ENCODE results near the gene LCP1. TPM values are rescaled to one million over a fixed set of nuclear protein-coding genes. Genes with fewer than 3 reads are reported as not detected.

The LCP1 gene
- polyA plus RNA-seq, 3 donors = 7.3 to 66.6 (median 42.7) TPM

DNA sequence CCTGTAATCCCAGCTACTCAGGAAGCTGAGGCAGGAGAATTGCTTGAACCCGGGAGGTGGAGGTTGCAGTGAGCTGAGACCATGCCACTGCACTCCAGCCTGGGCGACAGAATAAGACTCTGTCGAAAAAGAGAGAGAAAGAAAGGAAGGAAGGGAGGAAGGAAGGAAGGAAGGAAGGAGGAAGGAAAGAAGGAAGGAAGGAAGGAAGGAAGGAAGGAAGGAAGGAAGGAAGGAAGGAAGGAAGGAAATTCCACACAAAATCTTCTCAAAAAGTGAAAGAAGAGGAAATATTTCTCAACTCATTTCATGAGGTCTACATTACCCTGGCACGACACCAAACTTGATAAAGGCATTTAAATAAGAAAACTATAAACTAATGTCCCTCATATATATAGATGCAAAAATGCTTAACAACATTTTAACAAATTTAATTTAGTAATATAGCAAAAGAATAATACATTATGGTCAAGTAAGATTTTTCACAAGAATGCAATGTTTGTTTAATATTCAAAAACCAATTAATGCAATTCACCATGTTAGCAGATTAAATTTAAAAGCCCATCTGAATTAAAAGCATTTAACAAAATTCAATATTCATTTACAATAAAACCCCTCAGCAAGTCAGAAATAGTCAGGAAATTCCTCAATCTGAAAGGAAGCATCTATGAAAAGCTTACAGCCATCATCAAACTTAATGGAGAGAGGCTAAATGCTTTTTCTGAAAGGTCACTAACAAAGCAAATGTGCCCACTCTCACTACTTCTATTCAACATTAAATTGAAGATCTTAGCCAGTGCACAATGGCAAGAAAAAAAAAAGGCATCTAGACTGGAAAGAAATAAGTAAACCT lies 65.1 kb downstream of the LCP1 start:
- WGBS, 3 donors = 81 to 91% (median 85%) methylated on average over 4 of the region's 4 CpGs
- H3K27ac ChIP-seq (ENCODE audit: low read depth, low read length) = no peak overlapping the region

DNA sequence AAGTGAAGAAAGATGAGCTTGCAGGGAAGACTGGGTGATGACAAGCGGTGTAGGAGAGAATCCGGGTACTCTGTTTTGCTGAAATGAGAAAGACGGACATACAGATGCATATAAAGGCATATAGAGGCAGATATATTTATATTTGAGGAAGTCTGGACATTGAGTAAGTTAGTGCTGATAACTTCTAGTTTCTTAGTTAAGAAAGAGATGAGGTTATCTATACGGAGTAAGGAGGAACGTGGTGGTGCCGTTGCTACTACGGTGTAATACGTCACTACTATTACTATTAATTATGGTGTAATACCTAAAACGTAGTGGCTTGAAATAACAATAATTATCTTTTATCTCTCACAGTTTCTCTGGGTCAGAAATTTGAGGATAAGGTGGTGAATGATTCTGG lies 67.4 kb downstream of the LCP1 start:
- 67 to 91% (median 84%) methylated on average over 9 of the region's 9 CpGs for WGBS, 3 donors

GRCh38 chr13:46113596-46113995 lies 68.4 kb downstream of the LCP1 start:
- no peak overlapping the region for H3K27ac ChIP-seq (ENCODE audit: low read depth, low read length)
- 68 to 78% (median 74%) methylated on average over 2 of the region's 2 CpGs for WGBS, 3 donors

More for the DNA sequence above, 67.4 kb downstream of the LCP1 start:
- H3K27ac ChIP-seq (ENCODE audit: low read depth, low read length) = no peak overlapping the region

DNA sequence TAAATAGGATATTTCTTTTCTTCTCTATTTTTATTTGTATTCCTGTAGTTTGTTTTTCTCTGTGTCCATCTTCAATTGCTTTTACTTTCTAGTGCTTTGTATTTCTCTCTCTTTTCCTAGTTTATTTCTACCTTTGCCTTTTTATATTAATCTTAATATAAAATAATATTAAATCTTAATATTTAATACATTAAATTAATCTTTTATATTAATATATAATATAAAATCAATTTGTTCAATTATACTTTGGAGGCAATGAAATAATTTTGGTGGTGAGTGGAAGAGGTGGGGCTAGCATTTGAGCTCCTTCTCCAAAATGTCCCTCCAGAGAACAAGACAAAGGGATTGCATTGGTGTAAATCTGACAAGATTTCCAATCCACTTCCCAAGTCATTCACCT lies 70.8 kb downstream of the LCP1 start:
- H3K27ac ChIP-seq (ENCODE audit: low read depth, low read length) = no peak overlapping the region

DNA sequence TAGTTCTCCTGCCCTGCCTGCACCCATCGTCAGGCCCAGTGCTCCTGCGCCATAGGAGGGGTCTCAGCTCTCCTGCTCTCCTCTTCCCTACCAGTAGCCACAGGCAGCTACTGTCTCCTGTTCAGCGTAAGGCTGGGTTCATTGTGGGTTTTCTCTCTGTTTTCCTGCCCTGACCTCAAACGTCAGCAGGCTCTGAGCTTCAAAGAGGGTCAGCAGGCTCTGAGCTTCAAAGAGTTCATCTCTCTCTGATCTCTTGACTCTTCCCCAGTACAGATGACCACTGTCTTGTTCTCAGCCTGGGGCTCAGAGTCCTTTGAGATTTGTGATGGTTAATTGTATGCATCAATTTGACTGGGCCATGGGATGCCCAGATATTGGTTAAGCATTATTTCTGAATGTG lies 72.5 kb downstream of the LCP1 start:
- H3K27ac ChIP-seq (ENCODE audit: low read depth, low read length) = no peak overlapping the region
- WGBS, 3 donors = 62 to 79% (median 78%) methylated on average over 4 of the region's 4 CpGs

DNA sequence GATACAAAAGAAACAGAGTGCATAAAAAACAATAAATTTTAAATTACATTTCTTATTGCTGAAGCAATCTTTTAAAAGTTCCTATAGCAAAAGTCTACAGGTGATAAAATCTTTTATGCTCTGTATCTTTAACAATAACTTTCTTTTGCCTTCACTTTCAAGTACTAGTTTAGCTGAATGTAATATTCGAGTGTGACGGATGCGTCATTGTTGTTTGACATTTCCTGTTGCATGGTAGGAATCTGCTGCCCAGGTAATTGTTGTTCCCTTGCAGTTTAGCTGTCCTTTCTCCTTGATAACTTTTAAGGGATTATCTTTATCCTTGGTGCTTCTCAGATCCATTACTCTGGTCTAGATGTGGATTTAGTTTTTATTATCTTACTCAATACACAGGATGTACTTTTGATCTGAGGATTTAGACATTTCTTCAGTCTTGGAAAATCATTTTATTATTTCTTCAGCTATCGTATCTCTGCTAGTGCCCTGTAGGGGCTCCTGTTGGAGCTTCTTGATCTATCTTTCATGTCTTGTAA lies 75.1 kb downstream of the LCP1 start:
- 35 to 72% (median 50%) methylated on average over 4 of the region's 4 CpGs for WGBS, 3 donors
- H3K27ac ChIP-seq (ENCODE audit: low read depth, low read length) = no peak overlapping the region

GRCh38 chr13:46104868-46105267 lies 77.1 kb downstream of the LCP1 start, which contains the start of gene CPB2:
CPB2 (minus strand) TSS chr13:46105033; CDS start chr13:46105009, 24 bp downstream.
- WGBS, 3 donors = 75 to 90% (median 87%) methylated on average over 4 of the region's 4 CpGs
- no peak within 1 kb of the TSS for H3K27ac ChIP-seq (ENCODE audit: low read depth, low read length)

- no peak overlapping the region for H3K27ac ChIP-seq (ENCODE audit: low read depth, low read length)
- WGBS, 3 donors = 87 to 95% (median 93%) methylated on average over 7 of the region's 7 CpGs
Measured at GRCh38 chr13:46103037-46103436, 78.9 kb downstream of the LCP1 start.

- no peak overlapping the region for H3K27ac ChIP-seq (ENCODE audit: low read depth, low read length)
Measured at GRCh38 chr13:46102255-46102605, 79.7 kb downstream of the LCP1 start.

- H3K27ac ChIP-seq (ENCODE audit: low read depth, low read length) = no peak overlapping the region
- 50 to 67% (median 51%) methylated on average over 8 of the region's 8 CpGs for WGBS, 3 donors
Measured at GRCh38 chr13:46101484-46102254, 80.3 kb downstream of the LCP1 start.

GRCh38 chr13:46101002-46101401 lies 81.0 kb downstream of the LCP1 start:
- no peak overlapping the region for H3K27ac ChIP-seq (ENCODE audit: low read depth, low read length)
- WGBS, 3 donors = 80 to 87% (median 85%) methylated on average over 4 of the region's 4 CpGs

- H3K27ac ChIP-seq (ENCODE audit: low read depth, low read length) = no peak overlapping the region
- WGBS, 3 donors = 55 to 81% (median 67%) methylated on average over 1 of the region's 1 CpG
Measured at GRCh38 chr13:46100191-46100815, 81.7 kb downstream of the LCP1 start.

DNA sequence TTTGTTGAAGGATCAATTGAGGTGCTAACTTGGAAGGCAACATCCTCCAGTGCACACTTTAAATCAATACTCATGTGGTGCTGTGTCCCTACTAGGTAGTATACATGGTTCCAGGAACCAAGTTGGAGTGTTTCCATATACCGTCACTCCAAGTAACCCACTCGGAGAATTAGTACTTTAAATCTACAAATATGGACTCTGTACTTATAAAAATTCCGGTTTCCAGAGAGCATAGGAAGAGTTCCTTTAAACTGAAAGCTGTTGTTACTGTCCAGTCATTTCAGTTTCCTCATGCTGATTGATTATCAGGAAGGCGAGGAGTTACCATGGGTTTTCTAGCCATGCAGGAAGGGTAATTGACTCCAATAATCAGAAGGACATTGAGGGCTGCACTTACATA lies 84.3 kb downstream of the LCP1 start:
- no peak overlapping the region for H3K27ac ChIP-seq (ENCODE audit: low read depth, low read length)
- 84 to 93% (median 87%) methylated on average over 4 of the region's 4 CpGs for WGBS, 3 donors

- WGBS, 3 donors = 72 to 92% (median 88%) methylated on average over 3 of the region's 3 CpGs
Measured at GRCh38 chr13:46097015-46097414, 85.0 kb downstream of the LCP1 start.

DNA sequence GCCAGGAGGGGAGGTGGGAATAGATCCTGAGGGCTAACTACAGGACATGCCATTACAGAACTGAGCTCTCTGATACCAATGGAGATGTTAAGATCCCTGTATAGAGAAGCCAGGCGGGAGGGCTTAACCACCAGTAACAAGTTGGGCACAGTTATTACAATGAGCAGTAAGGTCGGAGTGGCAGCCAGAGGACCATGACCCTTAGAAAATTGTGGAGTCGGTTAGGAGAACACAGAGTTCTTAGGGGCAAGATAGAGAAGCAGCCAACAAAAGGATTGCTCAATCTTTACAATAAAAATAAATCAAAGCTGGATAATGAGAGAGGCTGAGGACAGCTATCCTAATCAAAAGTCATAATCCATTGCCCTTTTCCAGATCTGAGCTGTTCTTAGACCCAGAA lies 87.5 kb downstream of the LCP1 start:
- 90 to 96% (median 91%) methylated on average over 3 of the region's 3 CpGs for WGBS, 3 donors
- no peak overlapping the region for H3K27ac ChIP-seq (ENCODE audit: low read depth, low read length)

More at GRCh38 chr13:46097015-46097414, 85.0 kb downstream of the LCP1 start:
- H3K27ac ChIP-seq (ENCODE audit: low read depth, low read length) = no peak overlapping the region

- 76 to 79% (median 77%) methylated on average over 5 of the region's 5 CpGs for WGBS, 3 donors
- H3K27ac ChIP-seq (ENCODE audit: low read depth, low read length) = no peak overlapping the region
Measured at GRCh38 chr13:46088821-46089562, 93.0 kb downstream of the LCP1 start.

DNA sequence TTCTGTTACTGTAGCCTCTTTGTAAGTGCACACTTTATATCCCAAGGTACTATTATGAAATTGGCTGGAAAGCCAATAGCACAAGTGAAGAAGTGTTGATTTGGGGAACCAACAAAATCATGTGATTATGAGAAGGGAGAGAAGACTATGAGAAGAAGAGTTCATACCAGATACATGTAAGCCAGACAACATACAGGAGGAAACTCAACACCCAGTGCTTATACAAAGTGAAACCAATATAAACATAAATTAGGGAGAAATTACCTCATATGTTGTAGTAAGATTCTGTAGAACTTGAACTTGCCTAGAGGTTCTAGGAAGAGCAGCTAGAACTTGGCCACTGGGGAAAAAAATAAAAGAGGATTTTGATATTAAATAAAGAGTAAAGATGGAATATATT lies 94.5 kb downstream of the LCP1 start:
- H3K27ac ChIP-seq (ENCODE audit: low read depth, low read length) = no peak overlapping the region

- 88 to 95% (median 93%) methylated on average over 12 of the region's 12 CpGs for WGBS, 3 donors
- no peak overlapping the region for H3K27ac ChIP-seq (ENCODE audit: low read depth, low read length)
Measured at GRCh38 chr13:46086985-46087384, 95.0 kb downstream of the LCP1 start.

Measured in adipose tissue (tissue), 3 donors.